Neuronal stem cell (in vitro differentiated cells): ENCODE data around the gene ADAMTS13.

ENCODE experiments used
- DNase-seq: peaks from one replicate; pipeline ENCODE4 v3.0.0-alpha.2; 2013; ENCODE audit warnings: low spot score
- H2AFZ ChIP-seq: one replicate; pipeline ENCODE4 v1.6.1; 2013; ENCODE audit warnings: mild to moderate bottlenecking, low read length, inconsistent platforms
- H2AK5ac ChIP-seq: 2 replicates; pipeline ENCODE4 v1.6.1; 2013; ENCODE audit warnings: low read depth, mild to moderate bottlenecking, inconsistent platforms, low read length, moderate library complexity, mixed read lengths
- H2BK120ac ChIP-seq: 2 replicates; pipeline ENCODE4 v1.6.1; 2013; ENCODE audit warnings: low read depth, mild to moderate bottlenecking, inconsistent platforms, low read length, moderate library complexity, mixed read lengths
- H2BK12ac ChIP-seq: one replicate; pipeline ENCODE4 v1.6.1; 2013; ENCODE audit warnings: low read length, inconsistent platforms
- H2BK15ac ChIP-seq: 2 replicates; pipeline ENCODE4 v1.6.1; 2013; ENCODE audit warnings: mild to moderate bottlenecking, low read length, inconsistent platforms, mixed read lengths
- H2BK5ac ChIP-seq: one replicate; pipeline ENCODE4 v1.6.1; 2013; ENCODE audit warnings: inconsistent platforms, mild to moderate bottlenecking, low read length, moderate library complexity
- H3K14ac ChIP-seq: one replicate; pipeline ENCODE4 v1.6.1; 2013; ENCODE audit warnings: low read length, inconsistent platforms
- H3K18ac ChIP-seq: 2 replicates; pipeline ENCODE4 v1.6.1; 2013; ENCODE audit warnings: low read length, inconsistent platforms
- H3K23ac ChIP-seq: 2 replicates; pipeline ENCODE4 v1.6.1; 2013; ENCODE audit warnings: low read depth, mild to moderate bottlenecking, mixed read lengths, low read length, inconsistent platforms; ENCODE audit not compliant: poor library complexity
- H3K27ac ChIP-seq: replicated peaks from 3 replicates; pipeline ENCODE4 v1.5.1; 2013; ENCODE audit warnings: low read length, inconsistent platforms
- H3K27me3 ChIP-seq, 3 experiments: 2 replicates each; pipeline ENCODE4 v1.6.1; 2013; ENCODE audit warnings: low read length in 3 of 3, mild to moderate bottlenecking in 2 of 3, inconsistent platforms in 1 of 3, low read depth in 1 of 3, mixed read lengths in 1 of 3, moderate library complexity in 1 of 3; ENCODE audit not compliant: control insufficient read depth in 3 of 3, insufficient read depth in 3 of 3
- H3K36me3 ChIP-seq, 2 donors: replicated peaks in 1 of 2; 2 replicates each; pipeline ENCODE4 v1.6.1; 2013; ENCODE audit warnings: low read length in 2 of 2; ENCODE audit not compliant: control insufficient read depth in 2 of 2, insufficient read depth in 2 of 2
- H3K4ac ChIP-seq: 2 replicates; pipeline ENCODE4 v1.6.1; 2013; ENCODE audit warnings: inconsistent platforms, mild to moderate bottlenecking, low read length, moderate library complexity
- H3K4me1 ChIP-seq, 2 donors: 1 replicate in 1 of 2; 2 replicates in 1 of 2; pipeline ENCODE4 v1.6.1; 2013; ENCODE audit warnings: low read length in 2 of 2, low read depth in 1 of 2; ENCODE audit not compliant: control insufficient read depth in 2 of 2, insufficient read depth in 1 of 2
- H3K4me2 ChIP-seq: one replicate; pipeline ENCODE4 v1.6.1; 2013; ENCODE audit warnings: mild to moderate bottlenecking, low read length, inconsistent platforms; ENCODE audit not compliant: insufficient read depth, poor library complexity, severe bottlenecking
- H3K4me3 ChIP-seq, 2 donors: 2 replicates each; pipeline ENCODE4 v1.5.1; 2013; ENCODE audit warnings: low read length in 2 of 2, mild to moderate bottlenecking in 2 of 2, inconsistent platforms in 1 of 2, moderate library complexity in 1 of 2
- H3K79me1 ChIP-seq: one replicate; pipeline ENCODE4 v1.6.1; 2013; ENCODE audit warnings: low read depth, mild to moderate bottlenecking, inconsistent platforms, low read length, moderate library complexity
- H3K9ac ChIP-seq: one replicate; pipeline ENCODE4 v1.6.1; 2013; ENCODE audit warnings: mild to moderate bottlenecking, low read depth, low read length, inconsistent platforms; ENCODE audit not compliant: poor library complexity
- H3K9me3 ChIP-seq, 2 donors: replicated peaks in 1 of 2; 2 replicates each; pipeline versions ENCODE3 to v1.6.1; 2013; ENCODE audit warnings: low read length in 2 of 2, mild to moderate bottlenecking in 2 of 2, inconsistent platforms in 1 of 2, low read depth in 1 of 2, mixed read lengths in 1 of 2, moderate library complexity in 1 of 2; ENCODE audit not compliant: control insufficient read depth in 2 of 2, insufficient read depth in 1 of 2
- H4K8ac ChIP-seq: one replicate; pipeline ENCODE4 v1.6.1; 2013; ENCODE audit warnings: low read depth, mild to moderate bottlenecking, inconsistent platforms, low read length, moderate library complexity
- H4K91ac ChIP-seq: one replicate; pipeline ENCODE4 v1.6.1; 2013; ENCODE audit warnings: low read length, low read depth, mild to moderate bottlenecking, inconsistent platforms; ENCODE audit not compliant: poor library complexity
- WGBS, 2 donors: extraction: QIAGEN DNeasy Blood & Tissue Kit; methylation state at CpG; one replicate each; pipeline ENCODE4 v1.1.7; 2013; ENCODE audit warnings: missing lambda C conversion rate in 2 of 2, mixed read lengths in 1 of 2; ENCODE audit not compliant: insufficient read length in 2 of 2, insufficient replicate concordance in 1 of 2; ENCODE audit errors: extremely low coverage in 2 of 2; 5-methylcytosine and 5-hydroxymethylcytosine counted together

ADAMTS13 gene

DNA sequence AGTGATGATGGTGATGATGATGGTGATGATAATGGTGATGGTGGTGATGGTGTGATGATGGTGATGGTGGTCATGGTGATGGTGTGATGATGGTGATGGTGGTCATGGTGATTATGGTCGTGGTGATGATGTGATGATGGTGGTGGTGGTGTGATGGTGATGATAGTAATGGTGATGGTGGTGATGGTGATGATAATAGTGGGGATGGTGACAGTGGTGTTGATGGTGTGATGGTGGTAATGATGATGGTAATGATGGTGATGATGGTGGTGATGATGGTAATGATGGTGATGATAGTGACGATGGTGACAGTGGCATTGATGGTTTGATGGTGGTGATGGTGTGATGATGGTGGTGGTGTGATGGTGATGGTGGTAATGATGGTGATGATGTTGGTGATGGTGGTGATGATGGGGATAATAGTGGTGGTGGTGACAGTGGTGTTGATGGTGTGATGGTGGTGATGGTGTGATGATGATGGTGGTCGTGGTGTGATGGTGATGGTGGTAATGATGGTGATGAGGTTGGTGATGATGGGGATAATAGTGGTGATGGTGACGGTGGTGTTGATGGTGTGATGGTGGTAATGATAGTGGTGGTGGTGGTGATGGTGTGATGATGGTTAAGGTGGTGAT, 39.5 kb upstream of the ADAMTS13 start:
- Histone ChIP-seq H3K79me1 (peaks cover 2% of the 10 kb centered on the region), H2BK120ac (no peak overlapping the region), H4K91ac (no peak overlapping the region), H3K4me2 (no peak overlapping the region), H3K4me1 (peaks cover 2% of the 10 kb centered on the region in 2 donors), H3K27me3 (peaks cover 0 to 3% (median 0%) of the 10 kb centered on the region in 3 experiments), H4K8ac (no peak overlapping the region), H3K18ac (no peak overlapping the region), H2AK5ac (no peak overlapping the region), H2BK5ac (no peak overlapping the region), H3K9ac (peak overlapping the region; percentile 68), H2BK15ac (no peak overlapping the region), H3K4ac (no peak overlapping the region), H3K23ac (no peak overlapping the region), H3K14ac (no peak overlapping the region), H3K9me3 (peaks cover 7 to 9% of the 10 kb centered on the region in 2 donors), H3K4me3 (peak overlapping the region in 1 of 2 donors; percentile 52), H2AFZ (no peak overlapping the region), H3K36me3 (peaks cover 0 to 2% of the 10 kb centered on the region in 2 donors), H2BK12ac (no peak overlapping the region), H3K27ac (no peak overlapping the region)
- no peak for DNase-seq
- WGBS, 2 donors: 100% methylated on average over 2 to 3 of the region's 4 CpGs

DNA sequence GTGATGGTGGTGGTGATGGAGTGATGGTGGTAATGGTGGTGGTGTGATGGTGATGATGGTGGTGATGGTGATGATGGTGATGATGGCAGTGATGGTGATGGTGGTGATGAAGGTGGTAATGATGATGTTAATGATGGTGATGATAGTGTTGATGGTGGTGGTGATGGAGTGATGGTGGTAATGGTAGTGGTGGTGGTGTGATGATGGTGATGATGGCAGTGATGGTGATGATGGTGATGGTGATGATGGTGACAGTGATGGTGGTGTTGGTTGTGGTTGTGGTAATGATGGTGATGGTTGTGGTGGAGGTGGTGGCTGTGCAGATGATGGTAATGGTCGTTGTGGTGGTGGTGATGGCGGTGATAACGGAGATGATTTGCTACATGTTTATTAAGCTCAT, 38.7 kb upstream of the ADAMTS13 start:
- peak overlapping the region in 1 of 2 donors; percentile 32 for H3K4me3 ChIP-seq
- H3K27me3 ChIP-seq: peaks cover 0 to 3% (median 0%) of the 10 kb centered on the region in 3 experiments
- peak overlapping the region; percentile 8 for H4K91ac ChIP-seq
- H3K4me2 ChIP-seq: no peak overlapping the region
- H2BK5ac ChIP-seq: no peak overlapping the region
- peaks cover 0 to 2% of the 10 kb centered on the region in 2 donors for H3K36me3 ChIP-seq
- no peak overlapping the region for H3K4ac ChIP-seq
- no peak overlapping the region for H3K18ac ChIP-seq
- peak overlapping the region; percentile 47 for H3K14ac ChIP-seq
- H2BK15ac ChIP-seq: no peak overlapping the region
- no peak overlapping the region for H3K27ac ChIP-seq
- no peak overlapping the region for H4K8ac ChIP-seq
- no peak overlapping the region for H3K23ac ChIP-seq
- no peak overlapping the region for H2BK12ac ChIP-seq
- no peak overlapping the region for H2AFZ ChIP-seq
- H3K9me3 ChIP-seq: peaks cover 1 to 7% of the 10 kb centered on the region in 2 donors
- H3K79me1 ChIP-seq: peaks cover 2% of the 10 kb centered on the region
- DNase-seq: no peak
- WGBS, 2 donors: no CpG with 5 or more reads among the region's 3 CpGs
- H3K9ac ChIP-seq: peak overlapping the region; percentile 30
- no peak overlapping the region for H2AK5ac ChIP-seq
- no peak overlapping the region for H2BK120ac ChIP-seq
- H3K4me1 ChIP-seq: peaks cover 0 to 2% of the 10 kb centered on the region in 2 donors

DNA sequence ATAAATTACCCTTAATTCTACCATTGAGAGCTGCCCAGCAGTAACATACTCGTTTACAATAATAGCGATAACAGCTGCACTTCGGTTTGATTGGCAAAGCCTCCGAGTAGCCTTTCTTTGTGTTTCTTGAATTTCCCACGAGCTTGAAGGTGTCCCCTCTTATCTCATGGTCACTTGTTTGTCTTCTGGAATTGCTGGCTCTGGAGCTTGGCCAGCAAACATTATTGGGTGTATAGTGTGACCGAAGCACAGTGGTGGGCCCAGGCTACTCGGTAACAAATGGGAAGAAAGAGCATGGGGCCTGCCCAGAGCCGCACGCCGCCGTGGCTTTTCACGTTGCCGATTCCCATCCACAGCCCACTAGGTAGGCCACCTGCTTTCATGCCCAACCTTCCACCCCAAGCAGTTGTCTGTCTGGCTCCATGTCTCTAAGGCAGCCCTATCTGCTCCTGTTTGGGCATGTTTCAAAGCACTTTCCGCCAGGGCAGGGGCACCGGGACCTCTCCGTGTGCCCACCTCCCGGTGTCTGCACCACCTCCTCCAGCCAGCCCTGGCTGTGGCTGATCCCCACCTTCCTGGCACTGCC, 37.3 kb upstream of the ADAMTS13 start:
- H4K8ac ChIP-seq: no peak overlapping the region
- no peak overlapping the region for H3K4ac ChIP-seq
- H2BK15ac ChIP-seq: no peak overlapping the region
- H3K9ac ChIP-seq: no peak overlapping the region
- no peak overlapping the region for H3K4me3 ChIP-seq
- peak overlapping the region; percentile 48 for H3K18ac ChIP-seq
- peaks cover 2% of the 10 kb centered on the region for H3K79me1 ChIP-seq
- DNase-seq: no peak
- no peak overlapping the region for H3K23ac ChIP-seq
- H4K91ac ChIP-seq: no peak overlapping the region
- no peak overlapping the region for H2BK12ac ChIP-seq
- no peak overlapping the region for H2AFZ ChIP-seq
- H3K36me3 ChIP-seq: peaks cover 0 to 2% of the 10 kb centered on the region in 2 donors
- peaks cover 0 to 2% of the 10 kb centered on the region in 2 donors for H3K4me1 ChIP-seq
- H3K4me2 ChIP-seq: no peak overlapping the region
- peaks cover 0 to 7% of the 10 kb centered on the region in 2 donors for H3K9me3 ChIP-seq
- H3K14ac ChIP-seq: peak overlapping the region; percentile 75
- no CpG with 5 or more reads among the region's 17 CpGs for WGBS, 2 donors
- no peak overlapping the region for H2BK120ac ChIP-seq
- peak overlapping the region; percentile 83 for H2AK5ac ChIP-seq
- peaks cover 0 to 3% (median 0%) of the 10 kb centered on the region in 3 experiments for H3K27me3 ChIP-seq
- H3K27ac ChIP-seq: no peak overlapping the region
- no peak overlapping the region for H2BK5ac ChIP-seq

DNA sequence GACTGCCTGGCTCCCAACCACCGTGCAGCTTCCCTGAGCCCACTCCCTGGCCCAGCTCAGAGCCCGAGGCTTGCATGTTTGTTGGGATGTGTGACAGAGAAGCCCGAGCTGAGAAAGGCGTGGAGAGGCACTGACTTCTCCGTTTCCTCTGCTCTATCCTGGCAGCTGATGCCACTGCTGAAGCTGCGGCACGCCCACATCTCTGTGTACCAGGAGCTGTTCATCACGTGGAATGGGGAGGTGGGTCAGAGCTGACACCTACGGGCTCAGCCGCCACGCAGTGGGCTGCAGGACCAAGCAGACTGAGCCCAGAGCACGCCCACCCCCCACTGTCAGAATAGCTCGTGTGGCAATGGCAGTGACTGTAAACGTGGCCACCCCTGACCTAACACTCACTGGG, 36.7 kb upstream of the ADAMTS13 start:
- Histone ChIP-seq H3K79me1 (peaks cover 2% of the 10 kb centered on the region), H3K23ac (peak overlapping the region; percentile 73)
- WGBS, 2 donors: no CpG with 5 or more reads among the region's 14 CpGs

More for the DNA sequence above, 36.7 kb upstream of the ADAMTS13 start:
- Histone ChIP-seq H3K27ac (no peak overlapping the region), H3K9ac (peak overlapping the region; percentile 12), H2BK5ac (no peak overlapping the region), H3K4me3 (no peak overlapping the region), H3K27me3 (peaks cover 0 to 3% (median 0%) of the 10 kb centered on the region in 3 experiments), H3K36me3 (peaks cover 0 to 2% of the 10 kb centered on the region in 2 donors), H3K9me3 (peaks cover 0 to 9% of the 10 kb centered on the region in 2 donors), H4K91ac (no peak overlapping the region), H2BK120ac (no peak overlapping the region), H3K14ac (peak overlapping the region; percentile 75), H2AFZ (no peak overlapping the region), H4K8ac (no peak overlapping the region), H3K4me2 (no peak overlapping the region), H2BK12ac (peak overlapping the region; percentile 6), H3K4ac (no peak overlapping the region), H2BK15ac (peak overlapping the region; percentile 55), H3K4me1 (peaks cover 0 to 2% of the 10 kb centered on the region in 2 donors), H2AK5ac (peak overlapping the region; percentile 83), H3K18ac (peak overlapping the region; percentile 48)
- DNase-seq: no peak
